Left kidney (tissue), 2 donors: Measurements from ENCODE around the gene HOXC13. TPM values are rescaled to one million over a fixed set of nuclear protein-coding genes. Genes with fewer than 3 reads are reported as not detected.

Experiments
- DNase-seq: peaks from one replicate; pipeline ENCODE4 v3.0.0-alpha.2; 2013
- polyA plus RNA-seq: library from polyadenylated mRNA; unstranded; fragments of 120-200 nt; gene quantifications from one replicate; pipeline ENCODE4 v1.2.1, GENCODE V29; 2013; ENCODE audit not compliant: insufficient read length

HOXC13 gene
- polyA plus RNA-seq, 1 donor: 0.05 TPM

GRCh38 chr12:53939141-53940108 is 794 bp downstream of the HOXC13 start:
- no peak for DNase-seq

- no peak for DNase-seq
These were observed 1.9 kb downstream of the HOXC13 start for GRCh38 chr12:53940443-53941014.

GRCh38 chr12:53941187-53941586 is 2.6 kb downstream of the HOXC13 start:
- no peak for DNase-seq

GRCh38 chr12:53941750-53942149 is 3.1 kb downstream of the HOXC13 start:
- no peak for DNase-seq

GRCh38 chr12:53942467-53942997 is 3.9 kb downstream of the HOXC13 start:
- no peak for DNase-seq

- DNase-seq: no peak
These were observed 5.6 kb downstream of the HOXC13 start for GRCh38 chr12:53944209-53944608.

- DNase-seq: no peak
These were observed 6.5 kb downstream of the HOXC13 start for GRCh38 chr12:53944907-53945847.

GRCh38 chr12:53947743-53948142 is 9.1 kb downstream of the HOXC13 start:
- no peak for DNase-seq

- DNase-seq: no peak
These were observed 10.3 kb downstream of the HOXC13 start for GRCh38 chr12:53948650-53949593.

- DNase-seq: no peak
These were observed 11.2 kb downstream of the HOXC13 start for GRCh38 chr12:53949631-53950436.

- DNase-seq: no peak
These were observed 11.8 kb downstream of the HOXC13 start for GRCh38 chr12:53950437-53950773.

GRCh38 chr12:53950789-53951576 is 12.4 kb downstream of the HOXC13 start:
- DNase-seq: no peak

- no peak for DNase-seq
These were observed 13.1 kb downstream of the HOXC13 start for GRCh38 chr12:53951577-53952334.

- DNase-seq: no peak
These were observed 13.7 kb downstream of the HOXC13 start for GRCh38 chr12:53952335-53952694.

GRCh38 chr12:53952871-53953734 is 14.5 kb downstream of the HOXC13 start:
- DNase-seq: no peak

GRCh38 chr12:53953831-53954693 is 15.4 kb downstream of the HOXC13 start:
- DNase-seq: no peak

- no peak for DNase-seq
These were observed 16.0 kb downstream of the HOXC13 start, which contains the start of gene HOXC12 for GRCh38 chr12:53954694-53955035. Gene HOXC12, plus strand, starts transcription at chr12:53954903. Its CDS starts 27 bp downstream, at chr12:53954930.
